ENCODE results near the gene SHE. TPM values are rescaled to one million over a fixed set of nuclear protein-coding genes. Genes with fewer than 3 reads are reported as not detected.
"Not testable (repeated sequence)": the region's sequence is repeated elsewhere in the genome, so short reads cannot be mapped to it uniquely, and the experiment has no call there.

Gene SHE
- total RNA-seq, 4 donors from 2014 or later: 0.19 to 13.4 (median 4.1) TPM

- H3K36me3 ChIP-seq: peaks cover 0 to 6% (median 0%) of the 10 kb centered on the region in 3 donors
- H3K9me3 ChIP-seq: no peaks in the 10 kb centered on the region
- H3K27me3 ChIP-seq: peaks cover 0 to 8% (median 0%) of the 10 kb centered on the region in 4 donors
- H3K4me1 ChIP-seq: peaks cover 0 to 63% (median 19%) of the 10 kb centered on the region in 3 donors
- no peak for DNase-seq
- no peak for TF ChIP-seq CTCF (IDR thresholded peaks at IDR 0.05)
- TF ChIP-seq POLR2A (IDR thresholded peaks at IDR 0.05): no peak
- WGBS, 2 donors: 61 to 70% methylated on average over 5 of the region's 5 CpGs
- intact Hi-C loops (cut with DNase I): loop anchor here (10.0 kb wide), 1 partner anchor 55 kb away; no protein-coding TSS in a partner anchor
- no peak overlapping the region for H3K4me3 ChIP-seq
- H3K27ac ChIP-seq: peak overlapping the region in 2 of 4 donors; percentile 17 to 38
These were observed 12.4 kb downstream of the SHE start for GRCh38 chr1:154489695-154490274.

DNA sequence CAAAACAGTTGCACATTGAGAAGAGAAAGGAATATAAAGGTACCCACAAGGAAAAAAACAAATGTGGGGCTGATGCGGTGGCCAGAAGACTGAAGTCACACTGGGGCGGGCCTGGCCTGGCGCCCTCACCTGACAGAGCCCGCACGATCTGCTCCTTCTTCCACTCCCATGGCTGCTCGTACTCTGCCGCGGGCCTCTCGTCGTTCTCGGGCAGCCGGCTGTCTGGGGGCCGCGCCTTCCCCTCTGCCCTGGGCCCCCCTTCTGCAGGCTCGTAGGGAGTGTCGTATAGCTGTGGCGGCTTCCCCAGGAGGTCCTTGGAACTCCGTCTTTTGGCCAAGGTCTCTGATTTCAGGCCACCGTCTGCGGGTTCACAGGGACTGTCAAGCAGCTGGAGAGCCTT, 13.3 kb downstream of the SHE start:
- Histone ChIP-seq H3K27ac (peak overlapping the region in 1 of 4 donors; percentile 44), H3K4me3 (no peak overlapping the region), H3K4me1 (peaks cover 0 to 67% (median 22%) of the 10 kb centered on the region in 3 donors), H3K36me3 (peaks cover 0 to 9% (median 0%) of the 10 kb centered on the region in 3 donors), H3K27me3 (peaks cover 0 to 8% (median 0%) of the 10 kb centered on the region in 4 donors), H3K9me3 (no peaks in the 10 kb centered on the region)
- WGBS, 2 donors: 86 to 88% methylated on average over 16 to 17 of the region's 20 CpGs
- no peak for TF ChIP-seq CTCF (IDR thresholded peaks at IDR 0.05)
- TF ChIP-seq POLR2A (IDR thresholded peaks at IDR 0.05): no peak
- intact Hi-C loops (cut with DNase I): no loop called here
- DNase-seq: no peak

DNA sequence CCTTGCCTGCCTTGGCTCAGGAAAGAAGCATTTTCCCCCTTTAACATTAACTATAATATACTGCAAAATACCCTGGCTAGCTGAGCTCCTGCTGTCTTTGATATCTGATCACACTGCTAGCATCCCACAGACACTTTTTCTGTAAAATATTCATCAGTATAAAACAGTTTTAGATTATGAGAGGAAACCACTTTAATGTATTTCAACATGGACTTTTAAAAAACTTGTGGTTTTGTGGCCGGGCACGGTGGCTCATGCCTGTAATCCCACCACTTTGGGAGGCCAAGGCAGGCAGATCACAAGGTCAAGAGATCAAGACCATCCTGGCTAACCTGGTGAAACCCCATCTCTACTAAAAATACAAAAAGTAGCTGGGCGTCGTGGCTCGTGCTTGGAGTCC, 15.5 kb downstream of the SHE start:
- WGBS, 2 donors: 20 to 74% methylated on average over 2 to 5 of the region's 5 CpGs
- H3K4me3 ChIP-seq; DNase-seq; H3K9me3 ChIP-seq; intact Hi-C loops (cut with DNase I); H3K27me3 ChIP-seq: not testable (repeated sequence)
- Histone ChIP-seq H3K36me3 (peaks cover 0 to 16% (median 0%) of the 10 kb centered on the region in 3 donors), H3K27ac (peak overlapping the region in 3 of 4 donors; percentile 19 to 62 (median 49)), H3K4me1 (peaks cover 0 to 62% (median 22%) of the 10 kb centered on the region in 3 donors)

DNA sequence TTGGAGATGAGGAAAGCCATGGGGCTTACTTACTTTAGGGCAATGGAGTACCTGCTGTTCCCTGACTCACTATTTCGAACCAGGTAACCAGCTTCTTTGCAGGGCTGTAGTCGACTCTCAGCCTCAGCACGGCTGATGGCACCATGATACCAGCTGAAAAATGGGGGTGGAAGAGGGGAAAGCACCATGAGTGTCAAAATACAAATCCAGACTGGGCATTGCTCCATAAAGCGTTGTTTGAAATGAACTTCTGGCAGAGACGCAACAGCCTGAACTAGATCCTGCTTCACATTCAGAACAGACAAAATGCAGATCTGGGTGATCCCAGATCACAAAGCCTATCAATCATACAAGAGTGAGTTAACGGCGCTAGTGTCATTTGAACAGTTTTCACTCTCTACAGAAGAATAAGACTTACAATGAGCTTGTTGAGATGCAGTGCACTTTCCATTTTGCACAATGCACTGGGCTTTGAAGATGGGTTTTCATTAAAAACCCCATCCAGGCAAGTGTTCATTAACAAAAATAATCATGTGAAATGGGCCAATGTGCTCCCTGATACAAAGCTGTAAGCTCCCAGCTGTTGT, 16.2 kb downstream of the SHE start:
- H3K36me3 ChIP-seq: peaks cover 0 to 16% (median 0%) of the 10 kb centered on the region in 3 donors
- WGBS, 2 donors: 32 to 48% methylated on average over 7 of the region's 7 CpGs
- H3K4me3 ChIP-seq: no peak overlapping the region
- TF ChIP-seq CTCF (IDR thresholded peaks at IDR 0.05) (no peak), POLR2A (IDR thresholded peaks at IDR 0.05) (no peak)
- H3K27me3 ChIP-seq: peaks cover 0 to 2% (median 0%) of the 10 kb centered on the region in 4 donors
- intact Hi-C loops (cut with DNase I): no loop called here
- no peak for DNase-seq
- peak overlapping the region in 3 of 4 donors; percentile 10 to 62 (median 49) for H3K27ac ChIP-seq
- peaks cover 0 to 54% (median 22%) of the 10 kb centered on the region in 3 donors for H3K4me1 ChIP-seq
- no peaks in the 10 kb centered on the region for H3K9me3 ChIP-seq

- intact Hi-C loops (cut with DNase I): no loop called here
- 74 to 75% methylated on average over 5 of the region's 5 CpGs for WGBS, 2 donors
- H3K9me3 ChIP-seq: no peaks in the 10 kb centered on the region
- peaks cover 0 to 16% (median 0%) of the 10 kb centered on the region in 3 donors for H3K36me3 ChIP-seq
- no peak for TF ChIP-seq CTCF (IDR thresholded peaks at IDR 0.05)
- no peak for TF ChIP-seq POLR2A (IDR thresholded peaks at IDR 0.05)
- H3K4me3 ChIP-seq: no peak overlapping the region
- peaks cover 0 to 49% (median 22%) of the 10 kb centered on the region in 3 donors for H3K4me1 ChIP-seq
- no peaks in the 10 kb centered on the region for H3K27me3 ChIP-seq
- no peak for DNase-seq
- peak overlapping the region in 3 of 4 donors; percentile 21 to 63 (median 62) for H3K27ac ChIP-seq
These were observed 17.1 kb downstream of the SHE start for GRCh38 chr1:154485106-154485505.
